ENCODE results near the gene NPHP4. TPM values are rescaled to one million over a fixed set of nuclear protein-coding genes. Genes with fewer than 3 reads are reported as not detected.

Gene NPHP4
- total and polyA plus RNA-seq, 10 of the 15 experiments (the other 5 are each of a cell fraction or from before 2014, with no cell fraction given), result 0.16 to 10.5 (median 3.1) TPM

DNA sequence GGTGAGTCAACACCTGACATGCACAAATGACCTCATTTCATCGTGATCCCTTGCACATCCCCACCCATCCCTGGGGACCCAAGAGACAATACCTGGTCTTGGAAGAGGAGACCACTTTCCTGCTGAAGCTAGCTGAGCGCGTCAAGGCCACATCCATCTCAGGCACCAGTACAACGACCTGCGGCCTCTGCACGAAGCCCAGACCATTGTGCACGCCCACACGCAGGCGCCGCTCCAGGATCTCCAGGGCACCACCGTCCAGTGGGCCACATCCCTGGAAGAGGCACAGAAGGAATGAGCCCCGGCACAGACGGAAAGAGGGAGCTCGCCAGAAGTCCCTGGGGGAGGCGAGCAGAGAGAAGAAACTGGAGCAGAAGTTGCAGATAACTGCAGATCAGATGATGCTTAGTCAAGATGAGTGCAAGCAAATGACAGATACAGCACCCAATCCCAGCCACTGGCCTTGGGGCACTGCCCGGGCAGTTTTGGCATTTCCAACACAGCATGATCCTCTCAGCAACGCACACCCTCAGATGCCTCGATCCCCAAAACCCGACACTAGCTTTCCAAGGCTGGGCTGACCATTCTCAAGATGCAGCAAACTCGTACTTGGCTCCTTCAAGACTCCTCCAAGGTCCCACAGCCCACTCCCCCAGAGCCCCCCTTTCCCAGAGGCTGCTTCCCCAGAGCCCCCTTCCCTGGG, 44.1 kb downstream of the NPHP4 start (continued):
- TF ChIP-seq RCOR1 (conservative IDR thresholded peaks at IDR 0.05; ENCODE audit: low read depth, low read length), result no peak
- no peak for TF ChIP-seq MYB (IDR thresholded peaks at IDR 0.05; ENCODE audit: borderline replicate concordance, low read depth, low read length)
- TF ChIP-seq NR2C2 (IDR thresholded peaks at IDR 0.05; ENCODE audit: borderline replicate concordance, control insufficient read depth, insufficient read length, low read depth), result no peak
- TF ChIP-seq, protein P1, sequence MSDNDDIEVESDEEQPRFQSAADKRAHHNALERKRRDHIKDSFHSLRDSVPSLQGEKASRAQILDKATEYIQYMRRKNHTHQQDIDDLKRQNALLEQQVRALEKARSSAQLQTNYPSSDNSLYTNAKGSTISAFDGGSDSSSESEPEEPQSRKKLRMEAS (IDR thresholded peaks at IDR 0.05; ENCODE audit: low read depth, low read length), result no peak
- TF ChIP-seq NRF1 (conservative IDR thresholded peaks at IDR 0.05; ENCODE audit: low read depth, low read length), result no peak

DNA sequence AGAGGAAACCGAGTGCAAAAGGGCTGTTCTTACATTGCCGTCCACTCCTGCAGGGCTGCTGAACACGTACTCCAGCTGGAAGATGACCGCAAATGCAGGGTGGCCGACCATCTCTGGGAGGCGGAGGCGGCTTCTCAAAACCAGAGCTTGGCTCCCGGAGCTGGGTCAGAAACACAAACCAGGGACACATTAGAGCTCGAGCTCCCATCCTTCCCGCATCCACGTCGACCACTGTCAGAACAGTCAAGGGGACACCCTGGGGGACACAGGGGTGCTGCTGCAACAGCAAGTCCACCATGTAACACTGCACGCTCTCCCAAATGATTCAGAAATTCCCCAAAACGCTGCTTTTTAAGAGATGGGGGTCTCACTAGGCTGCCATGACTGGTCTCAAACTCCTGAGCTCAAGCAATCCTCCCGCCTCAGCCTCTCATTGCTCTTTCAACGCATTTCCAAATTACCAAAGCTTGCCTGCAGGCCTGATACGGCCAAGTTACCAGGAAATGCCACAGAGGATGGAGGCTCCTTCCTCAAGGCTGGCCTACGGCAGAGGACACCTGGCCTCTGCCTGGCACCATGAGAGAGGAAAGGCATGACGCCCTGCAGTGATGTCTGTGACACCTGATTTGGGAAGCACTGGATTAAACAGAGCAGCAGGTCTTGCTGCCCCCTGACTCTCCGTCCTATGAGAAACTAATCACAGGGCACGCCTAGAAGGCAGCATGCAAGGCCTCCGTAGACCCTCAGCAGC, 45.0 kb downstream of the NPHP4 start:
- Histone ChIP-seq H3K79me2 (ENCODE audit: control insufficient read depth, insufficient read depth, low read length) (no peaks in the 10 kb centered on the region), H3K4me2 (ENCODE audit: control insufficient read depth, insufficient read depth) (no peak overlapping the region), H2AFZ (ENCODE audit: control insufficient read depth, low read depth, low read length) (no peak overlapping the region), H3K36me3 (ENCODE audit: control insufficient read depth in 2 of 2, insufficient read depth in 2 of 2, low read length in 1 of 2) (peaks cover 0 to 4% of the 10 kb centered on the region in 2 experiments; a peak in 3 of 4 replicates), H3K9ac (ENCODE audit: control insufficient read depth, insufficient read depth, low read length) (no peak overlapping the region), H3K27me3 (replicated peaks in 1 of 2; ENCODE audit: control insufficient read depth in 2 of 2, insufficient read depth in 2 of 2, low read length in 1 of 2) (no peaks in the 10 kb centered on the region), H3K4me1 (ENCODE audit: control insufficient read depth, insufficient read depth, low read length) (no peaks in the 10 kb centered on the region), H3K4me3 (no peak overlapping the region), H3K9me3 (replicated peaks; ENCODE audit: control insufficient read depth, insufficient read depth, low read length) (no peaks in the 10 kb centered on the region), H4K20me1 (ENCODE audit: control insufficient read depth, insufficient read depth) (no peaks in the 10 kb centered on the region), H3K27ac (ENCODE audit: control insufficient read depth, insufficient read depth) (no peak overlapping the region)
- ChIA-PET POLR2A (no interaction called here), RAD21 (ENCODE audit: unreplicated experiment) (no interaction called here), CTCF (no interaction called here), SMC1A (ENCODE audit: uncharacterized antibody, unreplicated experiment) (interaction anchor here (0.6 kb wide), 1 partner anchor 80 kb away, joined by 3 read pairs; no protein-coding TSS in a partner anchor)
- intact Hi-C loops (cut with micrococcal nuclease; ENCODE audit: unreplicated experiment), result no loop called here
- BruUV-seq (replicated peaks), result no TSS peak
- WGBS (ENCODE audit: insufficient coverage, insufficient replicate concordance, low lambda C conversion rate, missing lambda C conversion rate), result 85% methylated on average over 21 of the region's 22 CpGs
- in situ Hi-C loops (cut with MboI), result no loop called here
- no peak for FAIRE-seq
- ATAC-seq, result no peak
- DNase-seq (ENCODE audit: low read depth, low spot score), result no peak
- TF ChIP-seq ESRRA (IDR thresholded peaks at IDR 0.05; ENCODE audit: low read length), result no peak
- TF ChIP-seq POLR2AphosphoS2 (IDR thresholded peaks at IDR 0.05; ENCODE audit: low read depth, low read length), result no peak

Data from GM12878 (cell line).